Measurements from ENCODE around the gene AGBL1.

The AGBL1 gene

GRCh38 chr15:86178845-86179244 lies 99.2 kb downstream of the AGBL1 start:
- Histone ChIP-seq H3K27me3 (no peaks in the 10 kb centered on the region), H3K36me3 (no peaks in the 10 kb centered on the region), H3K4me3 (ENCODE audit: low read depth in 1 of 2, low read length in 1 of 2) (no peak overlapping the region), H3K9me3 (no peaks in the 10 kb centered on the region), H3K4me1 (ENCODE audit: control insufficient read depth in 1 of 2, insufficient read depth in 1 of 2, low read depth in 1 of 2, low read length in 1 of 2) (no peaks in the 10 kb centered on the region), H3K27ac (no peak overlapping the region)
- TF ChIP-seq CTCF (IDR thresholded peaks at IDR 0.05) = no peak

- Histone ChIP-seq H3K9me3 (no peaks in the 10 kb centered on the region), H3K36me3 (no peaks in the 10 kb centered on the region), H3K4me1 (ENCODE audit: control insufficient read depth in 1 of 2, insufficient read depth in 1 of 2, low read depth in 1 of 2, low read length in 1 of 2) (no peaks in the 10 kb centered on the region), H3K27ac (no peak overlapping the region), H3K27me3 (no peaks in the 10 kb centered on the region), H3K4me3 (ENCODE audit: low read depth in 1 of 2, low read length in 1 of 2) (no peak overlapping the region)
- no peak for TF ChIP-seq CTCF (IDR thresholded peaks at IDR 0.05)
Observed at GRCh38 chr15:86183596-86184491, 104.2 kb downstream of the AGBL1 start.

GRCh38 chr15:86193716-86194380 lies 114.2 kb downstream of the AGBL1 start:
- no peaks in the 10 kb centered on the region for H3K27me3 ChIP-seq
- no peaks in the 10 kb centered on the region for H3K4me1 ChIP-seq (ENCODE audit: control insufficient read depth in 1 of 2, insufficient read depth in 1 of 2, low read depth in 1 of 2, low read length in 1 of 2)
- H3K27ac ChIP-seq = no peak overlapping the region
- no peaks in the 10 kb centered on the region for H3K9me3 ChIP-seq
- no peak for TF ChIP-seq CTCF (IDR thresholded peaks at IDR 0.05)
- H3K4me3 ChIP-seq (ENCODE audit: low read depth in 1 of 2, low read length in 1 of 2) = no peak overlapping the region
- H3K36me3 ChIP-seq = no peaks in the 10 kb centered on the region

- no peak overlapping the region for H3K27ac ChIP-seq
- TF ChIP-seq CTCF (IDR thresholded peaks at IDR 0.05) = no peak
- no peaks in the 10 kb centered on the region for H3K9me3 ChIP-seq
- H3K4me1 ChIP-seq (ENCODE audit: control insufficient read depth in 1 of 2, insufficient read depth in 1 of 2, low read depth in 1 of 2, low read length in 1 of 2) = no peaks in the 10 kb centered on the region
- H3K27me3 ChIP-seq = no peaks in the 10 kb centered on the region
- no peaks in the 10 kb centered on the region for H3K36me3 ChIP-seq
- H3K4me3 ChIP-seq (ENCODE audit: low read depth in 1 of 2, low read length in 1 of 2) = no peak overlapping the region
Observed at GRCh38 chr15:86197770-86198169, 118.1 kb downstream of the AGBL1 start.

GRCh38 chr15:86199467-86200145 lies 119.9 kb downstream of the AGBL1 start:
- Histone ChIP-seq H3K9me3 (no peaks in the 10 kb centered on the region), H3K36me3 (no peaks in the 10 kb centered on the region), H3K27me3 (no peaks in the 10 kb centered on the region), H3K4me3 (ENCODE audit: low read depth in 1 of 2, low read length in 1 of 2) (no peak overlapping the region), H3K4me1 (ENCODE audit: control insufficient read depth in 1 of 2, insufficient read depth in 1 of 2, low read depth in 1 of 2, low read length in 1 of 2) (no peaks in the 10 kb centered on the region), H3K27ac (no peak overlapping the region)
- no peak for TF ChIP-seq CTCF (IDR thresholded peaks at IDR 0.05)
